ENCODE measurements around the gene PACS2. TPM values are rescaled to one million over a fixed set of nuclear protein-coding genes. Genes with fewer than 3 reads are reported as not detected.

Gene PACS2
- total RNA-seq, 1 experiment from 2014 or later, result 100 TPM

DNA sequence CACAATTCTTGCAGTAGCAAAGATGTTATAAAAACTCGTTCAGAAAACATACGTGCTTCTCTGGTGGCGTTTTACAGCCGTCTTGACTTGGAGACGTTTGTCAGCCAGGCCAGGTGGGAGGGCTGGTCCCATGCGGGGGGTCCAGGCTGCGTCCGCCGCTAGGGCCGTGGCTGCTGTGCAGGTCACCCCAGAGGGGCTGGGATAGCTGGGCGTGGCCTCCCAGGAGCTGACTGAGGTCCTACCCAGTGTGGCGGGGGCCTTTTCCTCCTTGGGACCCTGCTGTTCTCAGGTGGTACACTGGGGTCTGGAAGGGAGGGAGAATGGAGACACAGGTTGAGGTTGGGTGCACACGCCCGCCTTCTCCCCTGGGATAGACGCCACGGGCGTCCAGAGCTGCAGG, 130.3 kb downstream of the PACS2 start:
- no peaks in the 10 kb centered on the region for H3K4me1 Mint-ChIP-seq
- no peaks in the 10 kb centered on the region for H3K27me3 Mint-ChIP-seq (ENCODE audit: low read depth)
- no peak for ATAC-seq
- no peaks in the 10 kb centered on the region for H3K9me3 Mint-ChIP-seq
- no peak overlapping the region for H3K27ac Mint-ChIP-seq
- DNase-seq (ENCODE audit: low spot score), result no peak
- POLR2A ChIA-PET, result no interaction called here
- CTCF ChIA-PET, result interaction anchor here (1.7 kb wide), 1 partner anchor 11 kb away, joined by 6 read pairs; no protein-coding TSS in a partner anchor
- no peak overlapping the region for H3K4me3 Mint-ChIP-seq
- H3K36me3 Mint-ChIP-seq, result peaks cover 17% of the 10 kb centered on the region
- no peak for TF ChIP-seq TP53 (CRISPR knock-in tag; IDR thresholded peaks at IDR 0.05)
- TF ChIP-seq ZNF416 (CRISPR knock-in tag; IDR thresholded peaks at IDR 0.05), result no peak
- TF ChIP-seq GABPB1 (CRISPR knock-in tag; IDR thresholded peaks at IDR 0.05), result no peak
- TF ChIP-seq ZNF121 (CRISPR knock-in tag; IDR thresholded peaks at IDR 0.05), result no peak

DNA sequence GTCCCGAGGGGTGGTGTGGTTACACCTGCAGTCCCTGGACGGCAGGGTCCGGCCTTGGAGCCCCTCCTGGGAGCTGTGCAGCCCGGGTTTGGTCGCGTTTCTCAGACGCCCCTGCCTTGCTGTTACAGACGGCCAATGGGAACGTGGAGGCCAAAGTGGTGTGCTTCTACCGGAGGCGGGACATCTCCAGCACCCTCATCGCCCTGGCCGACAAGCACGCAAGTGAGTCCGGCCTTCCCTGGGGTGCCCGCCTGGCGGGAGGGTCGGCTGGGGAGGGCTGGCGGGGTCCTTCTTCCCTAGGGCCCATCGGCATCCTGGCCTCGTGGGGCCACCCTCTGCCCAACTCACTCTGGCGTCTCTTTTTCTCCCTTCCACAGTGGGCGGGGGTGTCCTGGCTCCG, 130.7 kb downstream of the PACS2 start:
- no peak for ATAC-seq
- CTCF ChIA-PET, result interaction anchor here (0.7 to 1.7 kb wide), 2 partner anchors 11 to 55 kb away, joined by 3 to 6 read pairs; no protein-coding TSS in a partner anchor
- Mint-ChIP-seq H3K36me3 (peaks cover 20% of the 10 kb centered on the region), H3K27me3 (ENCODE audit: low read depth) (no peaks in the 10 kb centered on the region), H3K4me3 (no peak overlapping the region), H3K9me3 (no peaks in the 10 kb centered on the region), H3K27ac (no peak overlapping the region), H3K4me1 (no peaks in the 10 kb centered on the region)
- TF ChIP-seq FOXJ3 (CRISPR knock-in tag; IDR thresholded peaks at IDR 0.05; ENCODE audit: borderline replicate concordance) (no peak), CBFB (CRISPR knock-in tag; IDR thresholded peaks at IDR 0.05; ENCODE audit: low read depth) (no peak), PRRX2 (CRISPR knock-in tag; IDR thresholded peaks at IDR 0.05) (no peak), SP1 (CRISPR knock-in tag; conservative IDR thresholded peaks at IDR 0.05) (no peak)
- DNase-seq (ENCODE audit: low spot score), result no peak
- POLR2A ChIA-PET, result no interaction called here

DNA sequence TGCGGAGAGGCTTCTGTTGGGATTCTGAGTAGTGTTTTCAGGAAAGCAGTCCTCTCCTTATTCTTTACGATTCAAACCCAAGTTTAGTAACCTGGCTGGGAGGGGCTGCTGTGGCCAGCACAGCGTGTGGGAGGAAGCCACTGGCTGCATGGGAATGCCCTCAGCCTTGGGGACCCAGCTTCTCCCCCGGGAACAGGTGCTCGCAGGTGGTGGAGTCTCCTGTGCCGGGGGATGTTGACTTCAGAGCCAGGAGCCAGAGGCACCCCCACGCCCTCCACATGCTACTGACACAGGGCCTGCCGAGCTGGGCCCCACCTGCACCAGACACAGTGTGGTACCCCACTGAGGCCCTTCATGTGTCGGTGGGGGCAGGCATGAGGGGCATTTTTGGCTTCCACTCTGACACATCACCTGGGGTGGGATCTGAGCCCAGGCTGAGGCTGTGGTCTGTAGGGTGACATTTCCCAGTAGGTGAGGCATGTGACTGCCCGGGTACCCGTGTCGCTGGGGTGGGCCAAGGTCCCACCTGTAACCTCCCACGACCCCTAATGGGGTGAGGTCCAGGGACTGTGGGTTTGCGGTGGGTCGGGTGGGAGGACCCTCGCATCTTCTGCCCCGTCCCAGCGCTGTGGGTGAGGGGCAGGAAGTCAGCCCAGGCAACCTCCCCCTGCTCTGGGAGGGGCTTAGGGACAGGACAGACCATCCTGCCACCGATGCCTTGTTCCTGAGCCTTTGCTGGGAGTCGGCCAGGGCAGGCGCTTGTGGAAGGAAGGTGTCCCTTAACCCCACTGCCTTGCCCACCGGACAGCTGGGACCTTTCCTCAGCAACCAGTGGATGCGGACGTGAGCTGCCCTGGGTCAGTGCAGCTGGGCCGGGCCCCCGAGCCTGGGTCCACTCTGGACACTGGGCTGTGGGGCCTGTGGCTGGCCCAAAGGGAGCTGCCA, 131.6 kb downstream of the PACS2 start:
- H3K9me3 Mint-ChIP-seq, result no peaks in the 10 kb centered on the region
- no peak overlapping the region for H3K4me3 Mint-ChIP-seq
- no peak for TF ChIP-seq NR2C2 (CRISPR knock-in tag; IDR thresholded peaks at IDR 0.05)
- no peak for TF ChIP-seq NFYB (CRISPR knock-in tag; conservative IDR thresholded peaks at IDR 0.05; ENCODE audit: low read depth)
- no peak for TF ChIP-seq ZSCAN18 (CRISPR knock-in tag; IDR thresholded peaks at IDR 0.05)
- TF ChIP-seq MAX (CRISPR knock-in tag; IDR thresholded peaks at IDR 0.05), result no peak
- TF ChIP-seq ZNF121 (CRISPR knock-in tag; IDR thresholded peaks at IDR 0.05), result no peak
- TF ChIP-seq HMGA2 (CRISPR knock-in tag; IDR thresholded peaks at IDR 0.05), result no peak
- TF ChIP-seq ZNF512 (CRISPR knock-in tag; IDR thresholded peaks at IDR 0.05; ENCODE audit: borderline replicate concordance), result no peak
- no peak; the same call in 1 of the 2 replicates for TF ChIP-seq JUN (CRISPR knock-in tag; IDR thresholded peaks at IDR 0.05)
- no peak for TF ChIP-seq E2F4 (CRISPR knock-in tag; IDR thresholded peaks at IDR 0.05; ENCODE audit: borderline replicate concordance, low read depth)
- TF ChIP-seq MLX (CRISPR knock-in tag; IDR thresholded peaks at IDR 0.05), result no peak
- no peak for TF ChIP-seq IRF2 (CRISPR knock-in tag; IDR thresholded peaks at IDR 0.05; ENCODE audit: borderline replicate concordance, low read depth)
- no peak for TF ChIP-seq ATF2 (CRISPR knock-in tag; IDR thresholded peaks at IDR 0.05; ENCODE audit: borderline replicate concordance, low read depth)
- no peak for TF ChIP-seq ZNF219 (CRISPR knock-in tag; IDR thresholded peaks at IDR 0.05; ENCODE audit: borderline replicate concordance)
- ChIA-PET POLR2A (no interaction called here), CTCF (interaction anchor here (0.7 to 1.7 kb wide), 3 partner anchors 12 to 56 kb away, joined by 3 to 6 read pairs (median 3); no protein-coding TSS in a partner anchor)
- no peaks in the 10 kb centered on the region for H3K4me1 Mint-ChIP-seq
- ATAC-seq (no peak), DNase-seq (ENCODE audit: low spot score) (no peak)
- H3K27me3 Mint-ChIP-seq (ENCODE audit: low read depth), result no peaks in the 10 kb centered on the region
- H3K36me3 Mint-ChIP-seq, result peaks cover 24% of the 10 kb centered on the region
- H3K27ac Mint-ChIP-seq, result peak overlapping the region; percentile 57; the same call in 1 of the 2 replicates
